ENCODE measurements around the gene DARS1. TPM values are rescaled to one million over a fixed set of nuclear protein-coding genes. Genes with fewer than 3 reads are reported as not detected.

DARS1 gene
- total RNA-seq, 1 experiment from 2014 or later, result 63.0 TPM

GRCh38 chr2:136016836-136017235 is 31.4 kb upstream of the DARS1 start:
- Histone ChIP-seq H3F3A (ENCODE audit: insufficient read depth, low read depth) (no peaks in the 10 kb centered on the region), H3K9me3 (ENCODE audit: insufficient read depth, low read depth) (no peaks in the 10 kb centered on the region), H3K9me2 (ENCODE audit: insufficient read depth) (no peaks in the 10 kb centered on the region), H3K27me3 (ENCODE audit: insufficient read depth, low read depth) (no peaks in the 10 kb centered on the region), H3K79me2 (ENCODE audit: low read depth) (no peaks in the 10 kb centered on the region), H3K4me2 (no peak overlapping the region), H3K4me1 (replicated peaks; ENCODE audit: insufficient read depth) (no peaks in the 10 kb centered on the region), H3K27ac (no peak overlapping the region), H4K20me1 (ENCODE audit: insufficient read depth) (no peaks in the 10 kb centered on the region), H2AFZ (no peak overlapping the region), H3K4me3 (no peak overlapping the region), H3K36me3 (ENCODE audit: low read depth) (no peaks in the 10 kb centered on the region)
- no peak for DNase-seq
- no TSS peak for BruUV-seq (replicated peaks)
- POLR2A ChIA-PET (ENCODE audit: unreplicated experiment), result interaction anchor here (0.7 kb wide), 1 partner anchor 861 kb away, joined by 6 read pairs; no protein-coding TSS in a partner anchor
- CTCF ChIA-PET, result no interaction called here
- intact Hi-C loops (cut with micrococcal nuclease; ENCODE audit: unreplicated experiment), result no loop called here
- no peak for TF ChIP-seq CTCF (conservative IDR thresholded peaks at IDR 0.05)
- no peak for TF ChIP-seq EZH2 (IDR thresholded peaks at IDR 0.05; ENCODE audit: low read depth)

- TF ChIP-seq EZH2 (IDR thresholded peaks at IDR 0.05; ENCODE audit: low read depth) (no peak), CTCF (conservative IDR thresholded peaks at IDR 0.05) (no peak)
- Histone ChIP-seq H3K9me2 (ENCODE audit: insufficient read depth) (no peaks in the 10 kb centered on the region), H3F3A (ENCODE audit: insufficient read depth, low read depth) (no peaks in the 10 kb centered on the region), H3K9me3 (ENCODE audit: insufficient read depth, low read depth) (no peaks in the 10 kb centered on the region), H3K4me1 (replicated peaks; ENCODE audit: insufficient read depth) (no peaks in the 10 kb centered on the region), H3K27me3 (ENCODE audit: insufficient read depth, low read depth) (no peaks in the 10 kb centered on the region), H3K27ac (no peak overlapping the region), H4K20me1 (ENCODE audit: insufficient read depth) (no peaks in the 10 kb centered on the region), H3K4me3 (no peak overlapping the region), H3K4me2 (no peak overlapping the region), H2AFZ (no peak overlapping the region), H3K79me2 (ENCODE audit: low read depth) (no peaks in the 10 kb centered on the region), H3K36me3 (ENCODE audit: low read depth) (no peaks in the 10 kb centered on the region)
- ChIA-PET CTCF (no interaction called here), POLR2A (ENCODE audit: unreplicated experiment) (interaction anchor here (0.7 kb wide), 1 partner anchor 861 kb away, joined by 6 read pairs; no protein-coding TSS in a partner anchor)
- no TSS peak for BruUV-seq (replicated peaks)
- intact Hi-C loops (cut with micrococcal nuclease; ENCODE audit: unreplicated experiment), result no loop called here
- no peak for DNase-seq
Measured at GRCh38 chr2:136016427-136016826, 31.0 kb upstream of the DARS1 start.

- intact Hi-C loops (cut with micrococcal nuclease; ENCODE audit: unreplicated experiment), result no loop called here
- Histone ChIP-seq H3K36me3 (ENCODE audit: low read depth) (no peaks in the 10 kb centered on the region), H3K27ac (no peak overlapping the region), H3K4me1 (replicated peaks; ENCODE audit: insufficient read depth) (no peaks in the 10 kb centered on the region), H2AFZ (no peak overlapping the region), H3K9me3 (ENCODE audit: insufficient read depth, low read depth) (no peaks in the 10 kb centered on the region), H3F3A (ENCODE audit: insufficient read depth, low read depth) (no peaks in the 10 kb centered on the region), H4K20me1 (ENCODE audit: insufficient read depth) (no peaks in the 10 kb centered on the region), H3K27me3 (ENCODE audit: insufficient read depth, low read depth) (no peaks in the 10 kb centered on the region), H3K4me3 (no peak overlapping the region), H3K9me2 (ENCODE audit: insufficient read depth) (no peaks in the 10 kb centered on the region), H3K79me2 (ENCODE audit: low read depth) (no peaks in the 10 kb centered on the region), H3K4me2 (no peak overlapping the region)
- POLR2A ChIA-PET (ENCODE audit: unreplicated experiment), result no interaction called here
- CTCF ChIA-PET, result interaction anchor here (0.7 kb wide), 1 partner anchor 16 kb away, joined by 3 read pairs; no protein-coding TSS in a partner anchor
- BruUV-seq (replicated peaks), result no TSS peak
- no peak for TF ChIP-seq CTCF (conservative IDR thresholded peaks at IDR 0.05)
- TF ChIP-seq EZH2 (IDR thresholded peaks at IDR 0.05; ENCODE audit: low read depth), result no peak
- DNase-seq, result no peak
Measured at GRCh38 chr2:136015699-136016098, 30.3 kb upstream of the DARS1 start.

Data from PC-9 (cell line).